ENCODE measurements around the gene C6orf62.
"Not testable (repeated sequence)": the region's sequence is repeated elsewhere in the genome, so short reads cannot be mapped to it uniquely, and the experiment has no call there.

C6orf62 gene

DNA sequence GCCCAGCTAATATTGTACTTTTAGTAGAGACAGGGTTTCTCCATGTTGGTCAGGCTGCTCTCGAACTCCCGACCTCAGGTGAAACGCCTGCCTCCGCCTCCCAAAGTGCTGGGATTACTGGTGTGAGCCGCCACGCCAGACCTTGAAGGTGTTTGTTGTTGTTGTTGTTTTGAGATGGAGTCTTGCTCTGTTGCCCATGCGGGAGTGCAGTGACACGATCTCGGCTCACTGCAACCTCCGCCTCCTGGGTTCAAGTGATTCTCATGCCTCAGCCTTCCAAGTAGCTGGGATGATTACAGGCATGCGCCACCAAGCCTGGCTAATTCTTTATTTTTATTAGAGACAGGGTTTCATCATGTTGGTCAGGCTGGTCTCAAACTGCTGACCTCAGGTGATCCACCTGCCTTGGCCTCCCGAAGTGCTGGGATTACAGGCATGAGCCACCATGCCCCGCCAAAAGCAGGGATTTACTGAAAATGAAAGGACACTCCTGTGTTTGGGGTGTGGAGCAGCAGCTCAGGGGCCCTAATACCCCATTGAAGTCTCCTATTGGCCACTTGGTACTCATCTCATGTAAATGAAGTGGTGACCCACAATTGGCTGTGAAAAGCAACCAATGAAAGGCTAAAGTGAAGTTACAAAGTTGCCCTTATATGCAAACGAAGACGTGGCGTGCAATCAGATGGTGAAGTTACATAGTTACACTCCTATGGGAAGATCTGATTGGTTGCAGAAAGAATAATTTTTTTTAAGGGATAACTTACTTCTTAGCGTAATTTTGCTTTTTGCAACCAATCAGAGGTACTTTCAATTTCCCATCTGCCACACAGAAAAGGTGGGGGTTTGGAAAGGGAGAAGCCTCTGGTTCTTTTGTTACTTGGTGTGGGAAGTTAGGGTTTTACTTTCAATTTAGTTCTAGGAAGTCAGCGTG lies 50.6 kb downstream of the C6orf62 start:
- DNase-seq (ENCODE audit: low read depth, low spot score) = not testable (repeated sequence)

DNA sequence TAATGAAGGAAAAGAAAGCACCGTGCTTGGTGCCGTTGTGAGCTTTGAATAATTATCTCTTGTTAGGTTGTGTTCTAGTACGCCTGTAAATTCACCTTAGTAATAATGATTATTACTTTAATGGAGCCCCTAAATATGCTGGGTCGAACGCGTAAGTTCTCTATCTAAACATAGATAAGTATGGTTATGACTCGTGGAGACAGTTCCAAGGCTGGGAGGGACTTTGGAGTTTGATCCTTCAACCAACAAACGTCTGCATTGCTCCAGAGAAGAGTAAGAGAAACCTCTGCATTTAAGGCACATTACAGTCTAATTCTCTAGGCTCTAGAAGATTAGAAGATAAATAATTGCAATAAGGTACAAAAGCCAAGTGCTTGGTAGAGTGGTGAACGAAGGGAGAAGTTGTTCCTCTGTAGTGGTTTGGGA lies 51.6 kb downstream of the C6orf62 start:
- no peak for DNase-seq (ENCODE audit: low read depth, low spot score)

DNA sequence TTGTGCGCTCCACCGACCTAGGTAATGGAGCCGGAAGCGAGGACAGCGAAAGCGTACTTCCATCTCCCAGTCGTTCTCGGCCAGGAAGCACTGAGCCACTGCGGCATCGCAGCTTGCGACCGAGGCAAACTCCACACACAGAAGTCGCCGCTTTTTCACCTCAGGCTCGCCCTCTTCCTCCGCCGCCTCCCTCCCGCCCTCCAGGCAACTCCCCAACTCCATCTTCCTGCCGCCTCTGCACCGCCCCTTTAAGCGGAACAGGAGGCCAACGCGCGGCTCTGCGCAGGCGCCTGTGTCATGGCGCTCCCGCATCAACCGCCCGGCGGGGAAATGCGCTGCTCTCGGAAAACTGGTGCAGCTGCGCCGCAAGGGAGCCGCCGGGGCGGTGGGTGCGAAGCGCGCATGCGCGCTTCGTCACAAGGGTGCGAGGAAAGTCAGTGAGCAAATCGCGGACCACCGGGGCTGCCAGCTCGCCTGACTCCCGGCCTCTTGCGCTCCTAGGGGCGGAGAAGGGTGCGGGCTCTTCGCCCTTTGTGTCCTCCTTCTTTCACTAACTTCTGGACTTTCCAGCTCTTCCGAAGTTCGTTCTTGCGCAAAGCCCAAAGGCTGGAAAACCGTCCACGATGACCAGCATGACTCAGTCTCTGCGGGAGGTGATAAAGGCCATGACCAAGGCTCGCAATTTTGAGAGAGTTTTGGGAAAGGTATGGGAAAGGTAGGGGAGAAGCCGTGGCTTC lies 52.1 kb downstream of the C6orf62 start, which contains the start of the genes ACOT13 and TDP2:
Gene ACOT13, plus strand, starts transcription at position 437 of the 737 bp plus-strand sequence. Its CDS starts 187 bp downstream, at position 624.
Gene TDP2, minus strand, starts transcription at position 259 of the 737 bp plus-strand sequence. Its CDS starts 37 bp downstream, at position 222.
- peak; percentile 90 for DNase-seq (ENCODE audit: low read depth, low spot score)

DNA sequence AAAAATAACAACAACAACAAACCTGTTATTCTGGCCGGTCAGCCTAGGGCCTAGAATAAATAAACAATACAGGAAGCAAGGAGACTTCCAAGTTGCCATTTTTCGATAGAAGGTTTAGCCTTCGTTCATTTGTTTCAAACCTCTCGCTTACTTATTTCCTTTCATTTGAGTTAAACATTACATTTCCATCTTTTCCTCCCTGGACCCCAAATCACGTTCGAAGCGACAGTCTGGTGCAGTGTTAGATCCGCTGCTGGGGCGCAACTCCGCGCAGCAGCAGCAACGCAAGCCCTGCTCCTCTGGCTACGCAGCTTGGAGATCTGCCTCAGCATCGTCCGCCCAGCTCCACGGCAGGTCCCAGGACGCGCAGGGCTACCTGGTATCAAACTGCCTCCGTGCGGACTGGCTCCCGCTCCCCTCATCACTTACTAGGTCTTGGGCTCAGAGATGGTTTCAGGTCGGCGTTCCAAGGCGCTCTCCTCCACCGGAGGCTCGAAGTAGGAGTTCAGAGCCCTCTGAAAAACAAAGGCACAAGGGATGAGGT lies 52.8 kb downstream of the C6orf62 start:
- no peak for DNase-seq (ENCODE audit: low read depth, low spot score)

DNA sequence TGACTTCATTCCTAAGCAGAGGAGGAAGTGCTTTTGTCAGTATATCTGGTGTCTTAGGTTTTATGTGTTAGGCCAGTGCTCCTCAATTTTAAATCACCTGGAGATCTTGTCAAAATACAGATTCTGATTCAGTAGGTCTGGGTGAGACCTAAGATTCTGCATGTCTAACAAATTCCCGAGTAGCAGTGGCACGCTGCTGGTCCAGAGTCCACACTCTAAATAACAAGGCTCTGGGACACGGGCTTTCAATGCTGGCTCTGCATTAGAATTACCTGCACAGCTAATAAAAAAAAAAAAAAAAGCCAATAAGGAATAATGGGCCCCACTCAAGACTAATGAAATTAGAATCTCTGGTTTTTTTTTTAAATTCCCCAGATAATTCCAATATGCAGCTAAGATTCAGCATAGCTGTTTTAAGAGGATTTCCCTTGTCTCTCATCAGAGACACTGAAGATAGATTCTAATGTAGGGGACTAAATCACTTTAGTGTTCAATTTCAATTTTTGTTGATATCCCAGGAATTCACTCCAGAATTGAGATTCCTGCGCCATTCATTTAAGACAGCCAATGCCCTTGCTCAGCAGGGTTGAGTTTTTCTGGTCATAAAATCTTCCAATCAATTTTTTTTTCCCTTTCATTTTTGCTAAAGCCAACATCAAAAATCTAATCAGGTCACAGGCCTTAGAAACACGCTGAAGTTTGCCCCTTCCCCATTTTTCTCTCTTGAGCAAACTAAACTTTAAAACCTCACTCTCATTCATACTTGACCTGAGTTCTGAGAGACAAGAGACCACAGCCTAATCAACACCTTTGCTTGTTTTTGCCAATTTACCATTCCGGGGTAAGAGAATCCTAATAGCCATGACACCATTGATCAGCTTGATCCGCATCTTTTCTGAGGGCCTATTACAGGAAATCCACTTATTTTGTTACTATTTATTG lies 54.6 kb downstream of the C6orf62 start:
- DNase-seq (ENCODE audit: low read depth, low spot score) = no peak

DNA sequence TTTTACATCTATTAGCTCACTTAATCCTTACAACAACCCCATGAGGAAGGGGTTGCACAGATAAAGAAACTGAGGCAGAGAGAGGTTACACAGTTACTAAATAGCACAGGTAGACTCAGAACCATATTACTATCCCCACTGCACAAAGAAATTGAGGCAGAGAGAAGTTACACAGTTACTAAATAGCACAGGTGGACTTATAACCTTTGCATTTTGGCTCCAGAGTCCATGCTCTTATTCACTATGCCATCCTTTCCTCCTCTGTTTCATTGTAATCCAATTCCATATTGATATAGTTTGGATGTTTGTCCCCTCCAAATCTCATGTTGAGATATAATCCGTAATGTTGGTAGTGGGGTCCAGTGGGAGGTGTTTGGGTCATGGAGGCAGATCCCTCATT lies 55.8 kb downstream of the C6orf62 start:
- no peak for DNase-seq (ENCODE audit: low read depth, low spot score)

DNA sequence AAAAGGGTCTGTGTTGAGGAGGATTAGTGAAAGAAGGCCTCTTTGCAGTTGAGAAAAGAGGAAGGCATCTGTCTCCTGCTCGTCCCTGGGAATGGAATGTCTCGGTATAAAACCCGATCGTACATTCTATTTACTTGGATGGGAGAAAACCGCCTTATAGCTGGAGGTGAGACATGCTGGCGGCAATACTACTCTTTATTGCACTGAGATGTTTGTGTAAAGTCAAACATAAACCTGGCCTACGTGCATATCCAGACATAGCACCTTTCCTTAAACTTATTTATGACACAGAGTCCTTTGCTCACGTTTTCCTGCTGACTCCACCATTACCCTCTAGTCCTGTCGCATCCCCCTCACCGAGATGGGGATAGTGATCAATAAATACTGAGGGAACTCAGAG lies 56.7 kb downstream of the C6orf62 start:
- DNase-seq (ENCODE audit: low read depth, low spot score) = no peak

DNA sequence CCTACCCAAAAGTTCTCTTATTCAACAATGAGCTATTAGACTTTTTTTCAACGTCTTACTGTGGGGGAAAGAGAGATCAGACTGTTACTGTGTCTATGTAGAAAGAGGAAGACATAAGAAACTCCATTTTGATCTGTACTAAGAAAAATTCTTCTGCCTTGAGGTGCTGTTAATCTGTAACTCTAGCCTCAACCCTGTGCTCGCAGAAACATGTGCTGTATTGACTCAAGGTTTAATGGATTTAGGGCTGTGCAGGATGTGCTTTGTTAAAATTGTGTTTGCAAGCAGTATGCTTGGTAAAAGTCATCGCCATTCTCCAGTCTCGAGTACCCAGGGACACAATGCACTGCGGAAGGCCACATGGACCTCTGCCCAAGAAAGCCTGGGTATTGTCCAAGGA lies 57.2 kb downstream of the C6orf62 start:
- DNase-seq (ENCODE audit: low read depth, low spot score) = not testable (repeated sequence)

DNA sequence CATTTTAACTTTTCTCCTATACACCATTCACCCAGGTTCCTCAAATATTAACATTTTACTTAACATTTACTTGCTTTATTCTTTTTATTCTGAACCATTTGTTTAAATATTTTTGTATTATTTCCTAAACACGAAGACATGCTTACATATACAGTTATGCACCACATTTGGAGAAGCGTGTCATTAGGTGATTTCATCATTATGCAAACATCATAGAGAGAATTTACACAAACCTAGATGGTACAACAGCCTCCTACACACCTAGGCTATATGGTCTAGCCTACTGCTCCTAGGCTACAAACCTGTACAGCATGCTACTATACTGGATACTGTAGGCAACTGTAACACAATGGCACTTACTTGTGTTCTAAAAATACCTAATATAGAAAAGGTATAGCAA lies 58.8 kb downstream of the C6orf62 start:
- no peak for DNase-seq (ENCODE audit: low read depth, low spot score)

DNA sequence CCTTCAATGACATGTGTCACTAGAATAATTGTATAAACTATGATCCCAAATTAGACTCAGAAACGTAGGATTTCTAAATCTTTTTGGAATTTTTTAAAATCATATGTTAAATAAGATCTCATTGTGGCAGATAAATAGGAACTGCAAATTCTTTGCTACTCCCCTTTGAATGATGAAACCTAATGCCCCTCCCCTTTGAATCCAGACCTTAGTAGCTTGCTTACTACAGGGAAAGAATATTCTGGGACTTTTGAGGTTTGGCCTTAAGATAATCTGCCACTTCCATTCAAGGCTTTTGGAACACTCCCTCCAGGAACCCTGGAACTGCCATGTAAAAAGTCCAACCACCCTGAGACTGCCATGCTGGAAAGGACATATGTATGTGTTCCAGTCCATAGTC lies 59.4 kb downstream of the C6orf62 start:
- DNase-seq (ENCODE audit: low read depth, low spot score) = no peak

DNA sequence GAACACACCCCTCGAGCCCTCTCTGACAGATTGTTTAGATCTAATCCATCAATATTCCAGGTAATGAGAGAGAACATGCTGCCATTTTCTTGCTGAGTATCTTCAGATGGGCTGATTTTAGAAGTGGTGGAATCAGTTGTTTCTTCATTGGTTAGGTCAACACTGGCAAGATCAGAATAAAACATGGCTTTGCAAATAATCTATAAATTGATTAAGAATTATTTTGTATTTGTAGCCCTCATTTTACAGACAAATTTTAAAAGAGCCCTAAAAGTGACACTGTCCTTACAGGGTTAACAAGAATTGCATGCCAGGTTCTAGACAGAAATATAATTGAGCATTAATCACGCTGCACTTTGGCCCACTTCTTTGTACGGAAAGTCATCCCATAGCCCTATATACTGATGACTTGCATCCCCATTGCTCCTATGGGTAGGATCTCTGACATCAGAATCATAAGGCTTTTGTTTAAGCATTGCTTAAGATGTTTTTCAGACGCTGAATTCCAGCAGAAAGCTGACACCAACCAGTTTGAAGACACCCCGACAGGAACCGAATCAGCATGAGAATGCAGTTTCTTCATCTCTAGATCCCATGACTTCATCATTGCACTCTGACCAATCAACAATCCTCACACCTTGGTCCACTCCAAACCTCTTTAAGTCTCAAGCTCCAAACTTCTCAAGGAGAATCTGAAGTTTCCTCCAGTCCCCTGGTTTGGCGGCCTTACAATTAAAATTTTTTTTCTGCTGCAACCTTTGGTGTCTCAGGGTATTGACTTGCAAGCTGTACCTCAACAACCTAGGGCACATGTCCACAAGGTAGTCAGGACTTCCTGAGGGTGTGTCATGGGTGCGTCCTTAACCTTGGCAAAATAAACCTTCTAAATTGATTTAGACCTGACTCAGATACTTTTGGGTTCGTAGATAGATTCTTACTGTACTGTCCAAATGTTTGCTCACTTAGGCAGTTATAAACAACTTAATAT lies 60.1 kb downstream of the C6orf62 start:
- no peak for DNase-seq (ENCODE audit: low read depth, low spot score)

DNA sequence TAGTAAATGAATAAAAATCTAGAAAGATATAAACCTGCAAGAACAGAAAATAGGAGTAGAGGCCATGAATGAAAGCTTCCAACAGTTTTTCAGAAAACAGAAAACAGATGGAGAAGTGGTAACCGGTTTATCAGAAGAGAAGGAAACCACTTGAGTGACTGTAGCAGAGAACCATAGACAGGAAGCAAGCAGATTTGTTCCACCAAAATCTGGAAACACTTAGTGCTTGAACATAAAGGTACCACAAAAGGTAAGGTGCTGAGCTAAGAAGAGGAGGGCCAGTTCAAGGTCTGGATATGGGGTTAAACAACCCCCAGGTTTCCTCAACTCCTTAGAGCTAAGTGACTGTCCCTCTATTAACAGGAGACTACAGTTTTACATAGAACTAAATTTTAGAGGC lies 63.7 kb downstream of the C6orf62 start:
- no peak for DNase-seq (ENCODE audit: low read depth, low spot score)

All from brain pericyte (primary cell).